Uterus (tissue), 4 donors: ENCODE measurements around the gene CCDC68. TPM values are rescaled to one million over a fixed set of nuclear protein-coding genes. Genes with fewer than 3 reads are reported as not detected.

Experiments used
- DNase-seq, 2 donors: peaks; one replicate each; pipeline ENCODE4 v3.0.0-alpha.2; 2019 to 2020
- H3K27ac ChIP-seq, 2 donors: fragments of 200-600 bp; sonication (generic); 1 replicate in 1 of 2; 2 replicates in 1 of 2; pipeline ENCODE4 v1.5.1; 2016 to 2018
- H3K27me3 ChIP-seq, 2 donors: fragments of 200-600 bp; sonication (generic); one replicate each; pipeline ENCODE4 v1.5.1; 2018 to 2019; ENCODE audit warnings: control low read depth in 1 of 2
- H3K36me3 ChIP-seq, 2 donors: fragments of 200-600 bp; sonication (generic); one replicate each; pipeline ENCODE4 v1.5.1; 2019; ENCODE audit warnings: control low read depth in 1 of 2
- H3K4me1 ChIP-seq, 2 donors: fragments of 200-600 bp; sonication (generic); one replicate each; pipeline ENCODE4 v1.5.1; 2018 to 2019; ENCODE audit warnings: control low read depth in 1 of 2
- H3K4me3 ChIP-seq, 2 donors: fragments of 200-600 bp; sonication (generic); 1 replicate in 1 of 2; 2 replicates in 1 of 2; pipeline ENCODE4 v1.5.1; 2018 to 2019; ENCODE audit warnings: mild to moderate bottlenecking in 1 of 2
- H3K9me3 ChIP-seq, 2 donors: fragments of 200-600 bp; sonication (generic); one replicate each; pipeline ENCODE4 v1.5.1; 2019; ENCODE audit warnings: control low read depth in 1 of 2
- CTCF ChIP-seq, 4 experiments: fragments of 200-600 bp in 2 of 4; fragments of 450-650 bp in 2 of 4; sonication (generic) in 2 of 4; IDR thresholded peaks; one replicate each; pipeline ENCODE4 v1.5.1; 2016 to 2019; ENCODE audit warnings: antibody characterized with exemption in 4 of 4, mild to moderate bottlenecking in 2 of 4, moderate library complexity in 1 of 4
- POLR2A ChIP-seq, 2 donors: fragments of 450-650 bp; IDR thresholded peaks; one replicate each; pipeline ENCODE4 v1.6.1; 2016; ENCODE audit warnings: antibody characterized with exemption in 2 of 2, mild to moderate bottlenecking in 1 of 2, moderate library complexity in 1 of 2
- intact Hi-C: fragments of 100-400 bp; cut with DNase I; formaldehyde crosslinking; loops from one replicate; pipeline ENCODE4 v1.15.1; 2023; ENCODE audit warnings: low total_unique reads
- total RNA-seq, 4 donors: library from RNA; depleted of rRNA in 3 of 4; stranded (reverse); fragments of >200 nt in 3 of 4; gene quantifications; one replicate each; pipeline versions ENCODE4 v1.1.0 to v1.2.4, GENCODE V29; 2014 to 2023
- donor health status: DM: yes; HTN: yes; CAD: no.

CCDC68 gene
- total RNA-seq, 4 donors from 2014 or later = 6.9 to 26.3 (median 17.1) TPM

DNA sequence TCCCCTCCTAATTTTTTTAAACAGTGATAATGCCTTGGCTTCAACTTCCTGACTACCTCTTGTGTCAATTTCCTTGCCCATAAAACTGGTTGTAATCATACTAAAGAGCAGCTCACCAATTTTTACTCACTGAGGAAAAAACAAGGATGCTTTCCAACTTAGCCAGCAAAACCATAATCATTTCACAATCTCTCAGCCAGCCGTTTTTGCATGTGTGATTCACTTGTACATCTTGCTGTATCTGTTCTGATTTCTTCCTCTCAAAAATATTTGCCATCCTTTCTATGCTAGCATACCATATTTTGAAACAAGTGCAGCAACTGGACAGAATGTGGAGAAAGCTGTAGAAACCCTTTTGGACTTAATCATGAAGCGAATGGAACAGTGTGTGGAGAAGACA is 70.3 kb downstream of the CCDC68 start:
- no peaks in the 10 kb centered on the region for H3K36me3 ChIP-seq
- H3K27me3 ChIP-seq = no peaks in the 10 kb centered on the region
- no peaks in the 10 kb centered on the region for H3K9me3 ChIP-seq
- TF ChIP-seq POLR2A (IDR thresholded peaks at IDR 0.05) (no peak), CTCF (IDR thresholded peaks at IDR 0.05) (no peak)
- no peak overlapping the region for H3K4me3 ChIP-seq
- no peak overlapping the region for H3K27ac ChIP-seq
- H3K4me1 ChIP-seq = no peaks in the 10 kb centered on the region
- intact Hi-C loops = no loop called here
- DNase-seq = no peak

DNA sequence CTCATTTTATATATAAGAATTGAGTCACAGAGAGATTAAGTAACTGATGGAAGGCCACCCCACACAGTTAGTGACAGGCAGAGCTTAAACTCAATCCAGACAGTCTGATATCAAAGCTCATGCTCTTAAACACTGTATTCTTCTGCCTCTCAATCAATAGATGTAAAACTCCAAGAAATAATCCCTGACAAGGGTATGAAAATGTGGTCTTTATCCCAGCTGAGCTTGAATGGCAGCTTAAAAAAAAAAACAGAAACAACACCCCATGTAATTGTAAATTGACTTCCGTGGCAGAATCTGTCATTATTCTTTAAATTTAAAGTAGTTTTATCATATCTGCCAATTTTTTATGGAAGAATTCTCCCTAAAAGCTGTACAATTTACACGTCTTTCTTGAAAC is 70.9 kb downstream of the CCDC68 start:
- intact Hi-C loops = no loop called here

GRCh38 chr18:54883816-54884604 is 75.3 kb downstream of the CCDC68 start:
- no peak overlapping the region for H3K27ac ChIP-seq
- no peaks in the 10 kb centered on the region for H3K36me3 ChIP-seq
- no peak overlapping the region for H3K4me3 ChIP-seq
- intact Hi-C loops = no loop called here
- H3K9me3 ChIP-seq = no peaks in the 10 kb centered on the region
- DNase-seq = no peak
- H3K27me3 ChIP-seq = no peaks in the 10 kb centered on the region
- no peaks in the 10 kb centered on the region for H3K4me1 ChIP-seq
- no peak for TF ChIP-seq POLR2A (IDR thresholded peaks at IDR 0.05)
- no peak for TF ChIP-seq CTCF (IDR thresholded peaks at IDR 0.05)

More for the DNA sequence above, 70.9 kb downstream of the CCDC68 start:
- TF ChIP-seq CTCF (IDR thresholded peaks at IDR 0.05) (no peak), POLR2A (IDR thresholded peaks at IDR 0.05) (no peak)
- H3K27ac ChIP-seq = no peak overlapping the region
- no peak for DNase-seq
- no peaks in the 10 kb centered on the region for H3K36me3 ChIP-seq
- no peak overlapping the region for H3K4me3 ChIP-seq
- H3K27me3 ChIP-seq = no peaks in the 10 kb centered on the region
- no peaks in the 10 kb centered on the region for H3K4me1 ChIP-seq
- no peaks in the 10 kb centered on the region for H3K9me3 ChIP-seq

DNA sequence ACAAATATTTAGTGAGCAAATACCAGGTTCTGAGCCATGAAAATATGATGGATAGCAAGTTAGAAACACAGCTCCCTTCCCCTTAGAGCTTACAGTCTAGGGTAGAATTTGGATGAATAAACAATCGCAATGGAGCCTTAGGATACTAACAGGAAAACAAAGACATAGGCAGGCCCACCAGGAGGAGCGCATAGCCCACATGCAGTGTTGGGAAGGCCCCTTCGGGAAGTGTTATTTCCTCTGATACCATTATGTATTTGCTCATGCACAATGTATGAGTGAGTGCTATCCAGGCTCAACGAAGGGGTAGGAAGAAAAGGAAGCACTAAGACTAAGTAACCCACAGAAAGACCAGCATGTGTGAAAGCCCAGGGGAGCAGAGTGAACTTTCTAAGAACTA is 76.9 kb downstream of the CCDC68 start:
- intact Hi-C loops = no loop called here
- DNase-seq = no peak
- Histone ChIP-seq H3K36me3 (no peaks in the 10 kb centered on the region), H3K9me3 (no peaks in the 10 kb centered on the region), H3K27me3 (no peaks in the 10 kb centered on the region), H3K4me3 (no peak overlapping the region), H3K27ac (no peak overlapping the region), H3K4me1 (no peaks in the 10 kb centered on the region)
- TF ChIP-seq POLR2A (IDR thresholded peaks at IDR 0.05) (no peak), CTCF (IDR thresholded peaks at IDR 0.05) (no peak)

DNA sequence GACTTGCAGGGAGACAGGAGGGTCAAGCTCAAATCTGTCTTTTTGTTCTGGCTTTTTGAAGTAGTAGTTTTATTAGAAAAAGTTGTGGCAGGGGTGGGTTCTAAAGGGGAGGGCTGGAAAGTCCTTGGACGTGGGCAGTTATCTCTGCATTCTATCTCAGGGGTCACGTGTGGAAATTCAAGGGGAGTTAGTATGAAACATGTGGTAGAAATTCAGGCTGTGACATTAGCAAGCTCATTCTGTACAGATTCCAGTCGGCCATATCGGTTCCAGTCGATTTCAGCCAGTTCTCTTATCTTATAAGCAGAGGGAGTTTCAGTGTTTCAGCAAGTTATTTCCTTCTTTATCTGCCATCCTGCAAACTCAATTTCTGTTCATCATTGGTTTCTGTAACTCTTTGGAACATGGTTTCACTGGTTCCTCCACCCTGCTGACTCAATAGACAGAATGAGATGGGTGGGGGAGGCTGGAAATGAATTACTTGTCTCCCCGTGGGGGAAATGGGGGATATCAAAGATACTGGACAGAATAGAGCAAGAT is 78.0 kb downstream of the CCDC68 start:
- Histone ChIP-seq H3K4me1 (no peaks in the 10 kb centered on the region), H3K27me3 (no peaks in the 10 kb centered on the region), H3K36me3 (no peaks in the 10 kb centered on the region), H3K4me3 (no peak overlapping the region), H3K27ac (no peak overlapping the region), H3K9me3 (no peaks in the 10 kb centered on the region)
- no peak for TF ChIP-seq CTCF (IDR thresholded peaks at IDR 0.05)
- TF ChIP-seq POLR2A (IDR thresholded peaks at IDR 0.05) = no peak
- intact Hi-C loops = no loop called here
- DNase-seq = no peak
